CD14-positive monocyte (primary cell): ENCODE measurements around the gene RHBDL3. TPM values are rescaled to one million over a fixed set of nuclear protein-coding genes. Genes with fewer than 3 reads are reported as not detected.

Source experiments
- DNase-seq, 3 donors: peaks; one replicate each; pipeline ENCODE4 v3.0.0-alpha.2; 2011 to 2022
- H2AFZ ChIP-seq: 2 replicates; pipeline ENCODE4 v1.6.0; 2012; ENCODE audit warnings: mild to moderate bottlenecking, low read depth, low read length, inconsistent platforms; ENCODE audit not compliant: insufficient read depth, poor library complexity, severe bottlenecking
- H3K27ac ChIP-seq, 2 donors: 1 replicate in 1 of 2; 2 replicates in 1 of 2; pipeline ENCODE4 v1.5.1; 2012 to 2013; ENCODE audit warnings: low read length in 2 of 2, control low read depth in 1 of 2, inconsistent platforms in 1 of 2, low read depth in 1 of 2, mild to moderate bottlenecking in 1 of 2
- H3K27me3 ChIP-seq, 2 donors: one replicate each; pipeline versions ENCODE4 v1.6.0 to v1.6.1; 2011 to 2013; ENCODE audit warnings: low read length in 2 of 2; ENCODE audit not compliant: control insufficient read depth in 2 of 2, insufficient read depth in 2 of 2
- H3K36me3 ChIP-seq, 2 donors: replicated peaks in 1 of 2; 1 replicate in 1 of 2; 2 replicates in 1 of 2; pipeline versions ENCODE4 v1.5.1 to v1.6.1; 2012 to 2013; ENCODE audit warnings: low read length in 2 of 2, control low read depth in 1 of 2, inconsistent platforms in 1 of 2, mild to moderate bottlenecking in 1 of 2; ENCODE audit not compliant: insufficient read depth in 2 of 2, control insufficient read depth in 1 of 2
- H3K4me1 ChIP-seq, 2 donors: 1 replicate in 1 of 2; 2 replicates in 1 of 2; pipeline versions ENCODE4 v1.5.1 to v1.6.1; 2012 to 2013; ENCODE audit warnings: low read length in 2 of 2, control low read depth in 1 of 2, inconsistent platforms in 1 of 2, mild to moderate bottlenecking in 1 of 2, moderate library complexity in 1 of 2; ENCODE audit not compliant: insufficient read depth in 2 of 2, control insufficient read depth in 1 of 2
- H3K4me2 ChIP-seq: replicated peaks from 2 replicates; pipeline ENCODE3; 2012; ENCODE audit warnings: low read length, moderate library complexity, mild to moderate bottlenecking; ENCODE audit not compliant: poor library complexity, severe bottlenecking; ENCODE audit errors: extremely low read depth
- H3K4me3 ChIP-seq, 3 experiments: fragments of 200-600 bp in 1 of 3; sonication (generic) in 1 of 3; replicated peaks in 1 of 3; 1 replicate in 2 of 3; 2 replicates in 1 of 3; pipeline ENCODE4 v1.5.1; 2011 to 2013; ENCODE audit warnings: low read length in 3 of 3, mild to moderate bottlenecking in 3 of 3, control low read depth in 2 of 3, low read depth in 2 of 3, inconsistent platforms in 1 of 3, moderate library complexity in 1 of 3
- H3K79me2 ChIP-seq: 2 replicates; pipeline ENCODE4 v1.6.0; 2012; ENCODE audit warnings: mild to moderate bottlenecking, control low read depth, inconsistent platforms, low read length, moderate library complexity; ENCODE audit not compliant: insufficient read depth
- H3K9ac ChIP-seq: 2 replicates; pipeline ENCODE4 v1.6.0; 2017; ENCODE audit warnings: low read length, mild to moderate bottlenecking; ENCODE audit not compliant: insufficient read depth, poor library complexity, severe bottlenecking
- H3K9me3 ChIP-seq, 2 donors: replicated peaks in 1 of 2; 1 replicate in 1 of 2; 2 replicates in 1 of 2; pipeline versions ENCODE4 v1.5.1 to v1.6.1; 2012 to 2013; ENCODE audit warnings: low read length in 2 of 2, control low read depth in 1 of 2; ENCODE audit not compliant: control insufficient read depth in 1 of 2, insufficient read depth in 1 of 2
- H4K20me1 ChIP-seq: 2 replicates; pipeline ENCODE4 v1.6.0; 2012; ENCODE audit warnings: mild to moderate bottlenecking, low read length, control low read depth, moderate library complexity; ENCODE audit not compliant: insufficient read depth
- H3K27ac Mint-ChIP-seq, 7 donors: one replicate each; pipeline ENCODE4 v1.8.0; 2020; ENCODE audit warnings: mild to moderate bottlenecking in 7 of 7, mixed read lengths in 7 of 7, moderate library complexity in 6 of 7, inconsistent platforms in 2 of 7
- H3K27me3 Mint-ChIP-seq, 3 donors: one replicate each; pipeline ENCODE4 v1.8.0; 2021 to 2022; ENCODE audit warnings: low read depth in 3 of 3, mild to moderate bottlenecking in 3 of 3, mixed read lengths in 3 of 3, moderate library complexity in 3 of 3, inconsistent platforms in 1 of 3
- H3K36me3 Mint-ChIP-seq, 2 donors: one replicate each; pipeline ENCODE4 v1.8.0; 2020; ENCODE audit warnings: mixed read lengths in 2 of 2, inconsistent platforms in 1 of 2, mild to moderate bottlenecking in 1 of 2
- H3K4me1 Mint-ChIP-seq: one replicate; pipeline ENCODE4 v1.8.0; 2020; ENCODE audit warnings: mild to moderate bottlenecking, mixed read lengths
- H3K4me3 Mint-ChIP-seq, 2 donors: one replicate each; pipeline ENCODE4 v1.8.0; 2020; ENCODE audit warnings: mild to moderate bottlenecking in 2 of 2, mixed read lengths in 2 of 2, moderate library complexity in 1 of 2
- H3K9me3 Mint-ChIP-seq, 7 donors: one replicate each; pipeline ENCODE4 v1.8.0; 2020 to 2022; ENCODE audit warnings: mixed read lengths in 7 of 7, mild to moderate bottlenecking in 6 of 7, moderate library complexity in 6 of 7, inconsistent platforms in 2 of 7
- CTCF ChIP-seq: fragments of 200-600 bp; IDR thresholded peaks from one replicate; pipeline ENCODE4 v1.8.0; 2022; ENCODE audit warnings: antibody characterized with exemption, mild to moderate bottlenecking
- WGBS: methylation state at CpG from one replicate; pipeline ENCODE4 v1.1.5; 2013; ENCODE audit warnings: missing lambda C conversion rate; ENCODE audit not compliant: insufficient coverage; 5-methylcytosine and 5-hydroxymethylcytosine counted together
- intact Hi-C, 2 donors: fragments of 100-400 bp; cut with micrococcal nuclease; formaldehyde crosslinking; loops; one replicate each; pipeline versions ENCODE4 v1.15.0 to v1.15.1; 2023
- polyA plus RNA-seq, 3 donors: library from polyadenylated mRNA; depleted of rRNA in 1 of 3; unstranded in 2 of 3; stranded (reverse) in 1 of 3; fragments of 300-500 nt in 2 of 3; fragments of >200 nt in 1 of 3; fragmentation: Illumina TruSeq in 2 of 3; gene quantifications; 1 replicate in 2 of 3; 2 replicates in 1 of 3; pipeline ENCODE4 v1.2.3, GENCODE V29; 2012 to 2021

RHBDL3 gene
- polyA plus RNA-seq, 3 donors = 0.05 TPM; not detected in 2

GRCh38 chr17:32335687-32336086 lies 70.1 kb downstream of the RHBDL3 start:
- Histone ChIP-seq H2AFZ (no peak overlapping the region), H3K4me2 (no peak overlapping the region), H3K79me2 (peaks cover 4% of the 10 kb centered on the region), H4K20me1 (no peaks in the 10 kb centered on the region), H3K27ac (no peak overlapping the region), H3K27me3 (no peaks in the 10 kb centered on the region), H3K9me3 (no peaks in the 10 kb centered on the region), H3K4me1 (peaks cover 22 to 23% of the 10 kb centered on the region in 2 donors), H3K4me3 (no peak overlapping the region), H3K36me3 (peaks cover 17 to 51% of the 10 kb centered on the region in 2 donors), H3K9ac (no peak overlapping the region)
- Mint-ChIP-seq H3K36me3 (peaks cover 33 to 43% of the 10 kb centered on the region in 2 donors), H3K27ac (no peak overlapping the region), H3K9me3 (no peaks in the 10 kb centered on the region), H3K4me1 (peaks cover 21% of the 10 kb centered on the region), H3K27me3 (peaks cover 0 to 2% (median 0%) of the 10 kb centered on the region in 3 donors), H3K4me3 (no peak overlapping the region)
- DNase-seq = no peak
- intact Hi-C loops = no loop called here
- WGBS = no CpG with 5 or more reads among the region's 4 CpGs
- TF ChIP-seq CTCF = no peak

- Histone ChIP-seq H3K4me1 (peaks cover 23 to 32% of the 10 kb centered on the region in 2 donors), H2AFZ (peak overlapping the region; percentile 94), H3K27me3 (no peaks in the 10 kb centered on the region), H3K36me3 (peaks cover 4 to 25% of the 10 kb centered on the region in 2 donors), H3K4me3 (peak overlapping the region; percentile 73 to 78 (median 75)), H3K79me2 (no peaks in the 10 kb centered on the region), H3K27ac (peak overlapping the region; percentile 60 to 78), H3K4me2 (peak overlapping the region; percentile 77), H3K9me3 (no peaks in the 10 kb centered on the region), H3K9ac (peak overlapping the region; percentile 55), H4K20me1 (no peaks in the 10 kb centered on the region)
- intact Hi-C loops = loop anchor here in 1 of 2 donors (5.0 kb wide), 1 partner anchor 89 kb away; no protein-coding TSS in a partner anchor
- Mint-ChIP-seq H3K27me3 (peaks cover 0 to 3% (median 2%) of the 10 kb centered on the region in 3 donors), H3K9me3 (no peaks in the 10 kb centered on the region), H3K27ac (peak overlapping the region; percentile 85 to 94 (median 92)), H3K4me1 (peaks cover 31% of the 10 kb centered on the region), H3K36me3 (peaks cover 17 to 26% of the 10 kb centered on the region in 2 donors), H3K4me3 (peak overlapping the region; percentile 90 to 93)
- TF ChIP-seq CTCF = no peak
- WGBS = 0% methylated on average over 7 of the region's 13 CpGs
- peak in 2 of 3 donors; percentile 26 to 28 for DNase-seq
Observed at GRCh38 chr17:32341141-32341856, 75.7 kb downstream of the RHBDL3 start.
